ENCODE measurements around the gene CITED4. TPM values are rescaled to one million over a fixed set of nuclear protein-coding genes. Genes with fewer than 3 reads are reported as not detected.

The CITED4 gene
- total RNA-seq, 1 donor from 2014 or later = 11.3 TPM

- DNase-seq (ENCODE audit: low read depth, low spot score) = no peak
- H3K4me3 Mint-ChIP-seq = no peak overlapping the region
- no peaks in the 10 kb centered on the region for H3K4me1 Mint-ChIP-seq
- no peak for TF ChIP-seq CTCF (conservative IDR thresholded peaks at IDR 0.05)
- no peak overlapping the region for H3K27ac Mint-ChIP-seq (ENCODE audit: unreplicated experiment)
- H3K36me3 Mint-ChIP-seq (ENCODE audit: low read depth) = no peaks in the 10 kb centered on the region
- peaks cover 8% of the 10 kb centered on the region for H3K27me3 Mint-ChIP-seq (ENCODE audit: low read depth)
- peaks cover 10% of the 10 kb centered on the region for H3K9me3 Mint-ChIP-seq
Observed at GRCh38 chr1:40893946-40894345, 31.8 kb upstream of the CITED4 start.

- peaks cover 10% of the 10 kb centered on the region for H3K9me3 Mint-ChIP-seq
- peaks cover 18% of the 10 kb centered on the region for H3K27me3 Mint-ChIP-seq (ENCODE audit: low read depth)
- TF ChIP-seq CTCF (conservative IDR thresholded peaks at IDR 0.05) = no peak
- no peak for DNase-seq (ENCODE audit: low read depth, low spot score)
- H3K36me3 Mint-ChIP-seq (ENCODE audit: low read depth) = no peaks in the 10 kb centered on the region
- H3K27ac Mint-ChIP-seq (ENCODE audit: unreplicated experiment) = no peak overlapping the region
- H3K4me1 Mint-ChIP-seq = no peaks in the 10 kb centered on the region
- no peak overlapping the region for H3K4me3 Mint-ChIP-seq
Observed at GRCh38 chr1:40892354-40892753, 30.2 kb upstream of the CITED4 start.

- H3K4me3 Mint-ChIP-seq = no peak overlapping the region
Observed at GRCh38 chr1:40890771-40891170, 28.6 kb upstream of the CITED4 start.

GRCh38 chr1:40887652-40888051, 25.5 kb upstream of the CITED4 start:
- H3K27ac Mint-ChIP-seq (ENCODE audit: unreplicated experiment) = no peak overlapping the region
- H3K4me1 Mint-ChIP-seq = no peaks in the 10 kb centered on the region
- H3K27me3 Mint-ChIP-seq (ENCODE audit: low read depth) = peaks cover 55% of the 10 kb centered on the region
- no peaks in the 10 kb centered on the region for H3K36me3 Mint-ChIP-seq (ENCODE audit: low read depth)
- no peak for DNase-seq (ENCODE audit: low read depth, low spot score)
- no peak overlapping the region for H3K4me3 Mint-ChIP-seq
- no peak for TF ChIP-seq CTCF (conservative IDR thresholded peaks at IDR 0.05)
- H3K9me3 Mint-ChIP-seq = no peaks in the 10 kb centered on the region

More at GRCh38 chr1:40890771-40891170, 28.6 kb upstream of the CITED4 start:
- Mint-ChIP-seq H3K4me1 (no peaks in the 10 kb centered on the region), H3K27me3 (ENCODE audit: low read depth) (peaks cover 34% of the 10 kb centered on the region), H3K27ac (ENCODE audit: unreplicated experiment) (no peak overlapping the region), H3K9me3 (peaks cover 10% of the 10 kb centered on the region), H3K36me3 (ENCODE audit: low read depth) (no peaks in the 10 kb centered on the region)
- DNase-seq (ENCODE audit: low read depth, low spot score) = no peak
- TF ChIP-seq CTCF (conservative IDR thresholded peaks at IDR 0.05) = no peak

GRCh38 chr1:40887012-40887378, 24.8 kb upstream of the CITED4 start:
- Mint-ChIP-seq H3K9me3 (no peaks in the 10 kb centered on the region), H3K36me3 (ENCODE audit: low read depth) (no peaks in the 10 kb centered on the region), H3K27me3 (ENCODE audit: low read depth) (peaks cover 59% of the 10 kb centered on the region), H3K27ac (ENCODE audit: unreplicated experiment) (no peak overlapping the region), H3K4me3 (no peak overlapping the region), H3K4me1 (no peaks in the 10 kb centered on the region)
- no peak for TF ChIP-seq CTCF (conservative IDR thresholded peaks at IDR 0.05)
- no peak for DNase-seq (ENCODE audit: low read depth, low spot score)

Measured in neural crest cell (in vitro differentiated cells).